ENCODE data around the gene CDK19.

DNA sequence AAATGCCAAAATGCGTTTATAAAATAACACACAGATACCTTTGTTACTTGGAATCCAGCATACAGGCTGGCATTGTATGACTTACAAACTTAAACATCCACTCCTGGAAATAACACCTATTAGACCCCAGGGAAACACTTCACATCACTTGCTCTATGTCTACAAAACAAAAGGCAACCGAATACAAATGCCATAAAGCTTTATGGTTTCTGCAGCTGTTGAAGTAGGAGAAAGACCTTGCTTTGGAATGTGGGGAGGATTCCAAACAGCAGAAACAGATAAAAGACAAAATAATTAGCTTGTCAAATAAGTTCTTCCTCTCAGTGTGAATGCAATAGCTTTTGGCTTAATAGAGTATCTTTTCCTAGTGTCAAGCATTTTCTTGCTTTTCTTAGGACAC lies 49.6 kb upstream of the CDK19 start:
- TF ChIP-seq POLR2A (IDR thresholded peaks at IDR 0.05; ENCODE audit: extremely low read depth, insufficient read length) = no peak
- TF ChIP-seq, protein P1, sequence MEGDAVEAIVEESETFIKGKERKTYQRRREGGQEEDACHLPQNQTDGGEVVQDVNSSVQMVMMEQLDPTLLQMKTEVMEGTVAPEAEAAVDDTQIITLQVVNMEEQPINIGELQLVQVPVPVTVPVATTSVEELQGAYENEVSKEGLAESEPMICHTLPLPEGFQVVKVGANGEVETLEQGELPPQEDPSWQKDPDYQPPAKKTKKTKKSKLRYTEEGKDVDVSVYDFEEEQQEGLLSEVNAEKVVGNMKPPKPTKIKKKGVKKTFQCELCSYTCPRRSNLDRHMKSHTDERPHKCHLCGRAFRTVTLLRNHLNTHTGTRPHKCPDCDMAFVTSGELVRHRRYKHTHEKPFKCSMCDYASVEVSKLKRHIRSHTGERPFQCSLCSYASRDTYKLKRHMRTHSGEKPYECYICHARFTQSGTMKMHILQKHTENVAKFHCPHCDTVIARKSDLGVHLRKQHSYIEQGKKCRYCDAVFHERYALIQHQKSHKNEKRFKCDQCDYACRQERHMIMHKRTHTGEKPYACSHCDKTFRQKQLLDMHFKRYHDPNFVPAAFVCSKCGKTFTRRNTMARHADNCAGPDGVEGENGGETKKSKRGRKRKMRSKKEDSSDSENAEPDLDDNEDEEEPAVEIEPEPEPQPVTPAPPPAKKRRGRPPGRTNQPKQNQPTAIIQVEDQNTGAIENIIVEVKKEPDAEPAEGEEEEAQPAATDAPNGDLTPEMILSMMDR (IDR thresholded peaks at IDR 0.05; ENCODE audit: low read depth, low read length) = no peak
- no peak for TF ChIP-seq MYC (IDR thresholded peaks at IDR 0.05; ENCODE audit: low read depth, low read length)
- TF ChIP-seq, protein P2, sequence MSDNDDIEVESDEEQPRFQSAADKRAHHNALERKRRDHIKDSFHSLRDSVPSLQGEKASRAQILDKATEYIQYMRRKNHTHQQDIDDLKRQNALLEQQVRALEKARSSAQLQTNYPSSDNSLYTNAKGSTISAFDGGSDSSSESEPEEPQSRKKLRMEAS (IDR thresholded peaks at IDR 0.05; ENCODE audit: low read depth, low read length) = no peak

All from NB4 (cell line).